OCI-LY1 (cell line): ENCODE measurements around the gene CORO1C.
"Not testable (repeated sequence)": the region's sequence is repeated elsewhere in the genome, so short reads cannot be mapped to it uniquely, and the experiment has no call there.

ENCODE experiments used
- H2AFZ ChIP-seq: fragments of 200-600 bp; sonication (generic), shearing (Covaris generic); 2 replicates; pipeline ENCODE4 v1.6.0; 2014; ENCODE audit warnings: antibody characterized with exemption, mild to moderate bottlenecking, low read length
- H3F3A ChIP-seq: fragments of 200-600 bp; sonication (generic), shearing (Covaris generic); 2 replicates; pipeline ENCODE4 v1.6.0; 2014; ENCODE audit warnings: mild to moderate bottlenecking, antibody characterized with exemption, low read length, moderate library complexity; ENCODE audit not compliant: insufficient read depth
- H3K27ac ChIP-seq: fragments of 200-600 bp; sonication (generic); 2 replicates; pipeline ENCODE4 v1.5.1; 2014; ENCODE audit warnings: low read length, mixed run types, mild to moderate bottlenecking, low read depth; ENCODE audit not compliant: poor library complexity, severe bottlenecking
- H3K27me3 ChIP-seq: fragments of 200-600 bp; sonication (generic); 2 replicates; pipeline ENCODE4 v1.6.0; 2014; ENCODE audit warnings: antibody characterized with exemption, mild to moderate bottlenecking, low read length, moderate library complexity; ENCODE audit not compliant: insufficient read depth
- H3K36me3 ChIP-seq: fragments of 200-600 bp; sonication (generic); 2 replicates; pipeline ENCODE4 v1.6.1; 2014; ENCODE audit warnings: mild to moderate bottlenecking, antibody characterized with exemption, low read length, moderate library complexity, mixed read lengths; ENCODE audit not compliant: insufficient read depth
- H3K4me1 ChIP-seq: fragments of 200-600 bp; sonication (generic); 2 replicates; pipeline ENCODE4 v1.5.1; 2014; ENCODE audit warnings: mild to moderate bottlenecking, low read length, moderate library complexity; ENCODE audit not compliant: insufficient read depth, severe bottlenecking
- H3K4me2 ChIP-seq: fragments of 200-600 bp; sonication (generic), shearing (Covaris generic); 2 replicates; pipeline ENCODE4 v1.6.1; 2014; ENCODE audit warnings: low read length
- H3K4me3 ChIP-seq: fragments of 200-600 bp; sonication (generic); 2 replicates; pipeline ENCODE4 v1.5.1; 2014; ENCODE audit warnings: low read length, low read depth, mild to moderate bottlenecking, mixed read lengths; ENCODE audit not compliant: poor library complexity, severe bottlenecking
- H3K79me2 ChIP-seq: fragments of 200-600 bp; shearing (Covaris generic); 2 replicates; pipeline ENCODE4 v1.6.1; 2016; ENCODE audit warnings: mixed run types, low read length, mixed read lengths; ENCODE audit not compliant: insufficient read depth
- H3K9ac ChIP-seq: fragments of 200-600 bp; sonication (generic), shearing (Covaris generic); 2 replicates; pipeline ENCODE4 v1.6.1; 2014; ENCODE audit warnings: mild to moderate bottlenecking, low read length, mixed read lengths
- H3K9me2 ChIP-seq: fragments of 200-600 bp; sonication (generic), shearing (Covaris generic); 2 replicates; pipeline ENCODE4 v1.6.1; 2014; ENCODE audit warnings: low read depth, mild to moderate bottlenecking, low read length, mixed read lengths
- H3K9me3 ChIP-seq: fragments of 200-600 bp; shearing (Covaris generic); 2 replicates; pipeline ENCODE4 v1.6.1; 2014; ENCODE audit warnings: low read length, mixed read lengths
- H4K20me1 ChIP-seq: fragments of 200-600 bp; sonication (generic), shearing (Covaris generic); 2 replicates; pipeline ENCODE4 v1.6.0; 2016; ENCODE audit warnings: mild to moderate bottlenecking, low read length; ENCODE audit not compliant: insufficient read depth
- EZH2 ChIP-seq: fragments of 200-600 bp; sonication (generic), shearing (Covaris generic); IDR thresholded peaks from 2 replicates; pipeline ENCODE4 v1.8.0; 2017; ENCODE audit warnings: borderline replicate concordance, mixed run types, mild to moderate bottlenecking, antibody characterized with exemption, low read length, moderate library complexity, mixed read lengths
- TF ChIP-seq, protein P1 (sequence below): fragments of 200-600 bp; sonication (generic), shearing (Covaris generic); IDR thresholded peaks from 2 replicates; pipeline ENCODE4 v1.5.1; 2017; ENCODE audit warnings: mild to moderate bottlenecking, antibody characterized with exemption, low read length, moderate library complexity, mixed read lengths

CORO1C gene

DNA sequence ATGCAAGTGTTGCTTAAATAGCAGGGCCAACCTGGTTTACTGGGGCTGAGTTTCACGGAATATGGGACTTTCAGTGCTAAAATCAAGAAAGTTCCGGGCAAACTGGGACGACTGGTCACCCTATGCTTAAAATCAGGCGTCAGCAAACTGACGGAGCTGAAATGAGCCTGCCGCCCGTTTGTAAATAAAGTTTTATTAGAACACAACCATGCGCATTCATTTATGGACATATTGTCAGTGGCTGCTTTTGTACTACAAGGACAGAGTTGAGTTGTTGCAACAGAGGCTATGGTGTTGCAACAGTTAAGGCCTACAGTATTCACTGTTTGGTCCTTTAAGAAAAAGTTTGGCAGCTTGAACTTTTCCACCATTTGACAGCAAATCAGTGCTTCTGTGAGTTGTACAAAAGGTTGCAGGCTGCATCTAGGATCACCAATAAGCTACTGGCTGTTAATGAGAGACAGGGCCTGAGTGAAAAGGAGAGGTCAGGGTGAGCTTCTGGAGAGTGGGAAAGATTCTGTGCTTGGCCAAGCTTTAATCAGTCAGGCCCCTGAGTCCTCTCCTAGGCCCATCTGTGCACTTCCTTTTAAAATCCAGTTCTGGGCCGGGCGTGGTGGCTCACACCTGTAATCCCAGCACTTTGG lies 111.0 kb downstream of the CORO1C start:
- no peak overlapping the region for H3K9ac ChIP-seq
- TF ChIP-seq EZH2, result no peak
- TF ChIP-seq, protein P1, sequence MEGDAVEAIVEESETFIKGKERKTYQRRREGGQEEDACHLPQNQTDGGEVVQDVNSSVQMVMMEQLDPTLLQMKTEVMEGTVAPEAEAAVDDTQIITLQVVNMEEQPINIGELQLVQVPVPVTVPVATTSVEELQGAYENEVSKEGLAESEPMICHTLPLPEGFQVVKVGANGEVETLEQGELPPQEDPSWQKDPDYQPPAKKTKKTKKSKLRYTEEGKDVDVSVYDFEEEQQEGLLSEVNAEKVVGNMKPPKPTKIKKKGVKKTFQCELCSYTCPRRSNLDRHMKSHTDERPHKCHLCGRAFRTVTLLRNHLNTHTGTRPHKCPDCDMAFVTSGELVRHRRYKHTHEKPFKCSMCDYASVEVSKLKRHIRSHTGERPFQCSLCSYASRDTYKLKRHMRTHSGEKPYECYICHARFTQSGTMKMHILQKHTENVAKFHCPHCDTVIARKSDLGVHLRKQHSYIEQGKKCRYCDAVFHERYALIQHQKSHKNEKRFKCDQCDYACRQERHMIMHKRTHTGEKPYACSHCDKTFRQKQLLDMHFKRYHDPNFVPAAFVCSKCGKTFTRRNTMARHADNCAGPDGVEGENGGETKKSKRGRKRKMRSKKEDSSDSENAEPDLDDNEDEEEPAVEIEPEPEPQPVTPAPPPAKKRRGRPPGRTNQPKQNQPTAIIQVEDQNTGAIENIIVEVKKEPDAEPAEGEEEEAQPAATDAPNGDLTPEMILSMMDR, result no peak
- peaks cover 4% of the 10 kb centered on the region; the same call in 1 of the 2 replicates for H3K9me3 ChIP-seq
- no peak overlapping the region for H3K27ac ChIP-seq
- no peaks in the 10 kb centered on the region for H3F3A ChIP-seq
- no peaks in the 10 kb centered on the region for H4K20me1 ChIP-seq
- H3K27me3 ChIP-seq, result no peaks in the 10 kb centered on the region
- no peaks in the 10 kb centered on the region for H3K79me2 ChIP-seq
- no peak overlapping the region for H3K4me3 ChIP-seq
- H3K4me1 ChIP-seq, result peaks cover 21% of the 10 kb centered on the region
- no peak overlapping the region for H3K4me2 ChIP-seq
- no peaks in the 10 kb centered on the region; the same call in 1 of the 2 replicates for H3K36me3 ChIP-seq
- no peak overlapping the region for H2AFZ ChIP-seq
- no peaks in the 10 kb centered on the region for H3K9me2 ChIP-seq

DNA sequence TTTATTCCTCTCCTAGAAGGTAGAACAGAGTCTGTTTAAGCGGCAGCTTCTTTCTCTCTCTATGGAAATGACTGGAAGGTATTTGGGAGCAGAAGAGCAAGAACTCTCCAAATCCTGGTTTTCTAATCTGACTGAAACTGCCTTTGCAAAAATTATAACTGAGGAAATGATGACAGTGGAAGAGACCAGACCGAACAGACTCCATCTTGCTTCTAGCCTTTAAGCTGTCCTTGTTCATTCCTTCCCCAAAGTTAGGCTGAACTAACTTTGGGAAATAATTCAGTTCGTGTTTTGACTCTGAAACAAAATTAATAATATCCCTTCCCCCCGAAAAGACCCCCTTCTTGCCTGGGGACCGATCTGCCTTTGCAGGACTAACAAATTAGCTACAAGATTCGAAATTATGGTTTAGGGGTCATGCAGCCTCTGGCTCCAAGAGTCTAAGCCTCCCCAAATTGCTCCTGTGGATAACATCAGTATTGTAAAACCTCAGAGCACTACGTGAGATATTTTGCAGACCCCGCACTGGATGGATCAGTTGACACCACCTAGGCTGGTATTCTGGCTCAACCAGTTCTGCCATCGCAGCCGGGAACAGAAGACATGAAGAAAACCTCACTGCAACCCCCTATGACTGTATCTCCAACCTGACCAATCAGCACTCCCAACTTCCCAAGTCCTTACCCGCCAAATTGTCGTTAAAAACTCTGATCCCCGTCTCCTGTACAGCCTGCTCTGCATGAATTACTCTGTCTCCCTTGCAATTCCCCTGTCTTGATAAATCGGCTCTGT lies 111.8 kb downstream of the CORO1C start:
- Histone ChIP-seq H3K27me3 (no peaks in the 10 kb centered on the region), H3F3A (no peaks in the 10 kb centered on the region), H3K9me2 (no peaks in the 10 kb centered on the region), H3K9ac (no peak overlapping the region), H2AFZ (no peak overlapping the region), H3K27ac (no peak overlapping the region), H4K20me1 (no peaks in the 10 kb centered on the region), H3K4me2 (no peak overlapping the region), H3K4me3 (no peak overlapping the region), H3K79me2 (no peaks in the 10 kb centered on the region), H3K9me3 (peaks cover 4% of the 10 kb centered on the region; the same call in 1 of the 2 replicates), H3K4me1 (peaks cover 21% of the 10 kb centered on the region), H3K36me3 (no peaks in the 10 kb centered on the region; the same call in 1 of the 2 replicates)
- no peak for TF ChIP-seq EZH2
- TF ChIP-seq, protein P1, result no peak

DNA sequence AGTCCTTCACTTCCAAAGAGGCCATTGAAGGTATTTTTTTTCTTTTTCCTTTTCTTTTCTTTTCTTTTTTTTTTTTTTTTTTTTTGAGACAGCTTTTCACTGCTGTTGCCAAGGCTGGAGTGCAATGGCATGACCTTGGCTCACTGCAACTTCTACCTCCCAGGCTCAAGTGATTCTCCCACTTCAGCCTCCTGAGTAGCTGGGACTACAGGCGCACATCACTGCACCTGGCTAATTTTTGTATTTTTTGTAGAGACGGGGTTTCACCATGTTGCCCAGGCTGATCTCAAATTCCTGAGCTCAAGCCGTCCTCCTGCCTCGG lies 112.4 kb downstream of the CORO1C start:
- H3K4me3 ChIP-seq, H3K79me2 ChIP-seq, H3K36me3 ChIP-seq, H3K4me2 ChIP-seq, H2AFZ ChIP-seq, H3K9me3 ChIP-seq, H3K27me3 ChIP-seq, H4K20me1 ChIP-seq, H3K27ac ChIP-seq, H3F3A ChIP-seq, H3K9ac ChIP-seq, H3K9me2 ChIP-seq: not testable (repeated sequence)
- peaks cover 21% of the 10 kb centered on the region for H3K4me1 ChIP-seq
